H1 (cell line): ENCODE measurements around the gene ATP5ME. TPM values are rescaled to one million over a fixed set of nuclear protein-coding genes. Genes with fewer than 3 reads are reported as not detected.

ENCODE experiments used
- ATF2 ChIP-seq: IDR thresholded peaks from 2 replicates; pipeline ENCODE4 v1.6.1; 2012; ENCODE audit warnings: low read length, inconsistent platforms
- GABPA ChIP-seq: IDR thresholded peaks from 2 replicates; pipeline ENCODE4 v1.6.1; 2011; ENCODE audit warnings: mild to moderate bottlenecking, low read length, moderate library complexity, borderline replicate concordance; ENCODE audit not compliant: insufficient read depth
- polyA plus RNA-seq, 7 experiments: library from polyadenylated mRNA; depleted of rRNA in 3 of 7; stranded (reverse) in 5 of 7; unstranded in 2 of 7; fragments of >200 nt in 5 of 7; fragments of 200-250 nt in 2 of 7; gene quantifications; 1 replicate in 5 of 7; 2 replicates in 1 of 7; 4 replicates in 1 of 7; pipeline versions ENCODE4 v1.2.1 to v1.2.3, GENCODE V29; 2011 to 2013; ENCODE audit warnings: missing spikeins in 2 of 7, mixed read lengths in 2 of 7
- total RNA-seq: library from RNA; stranded (reverse); fragmentation: NEBNext Ultra II Directional; extraction: Animal tissue kit (Norgen Biotek cat#: 25700); gene quantifications from 2 replicates; pipeline ENCODE4 v1.2.1, GENCODE V29; 2021

ATP5ME gene
- total and polyA plus RNA-seq, 2 of the 8 experiments (the other 6 are each of a cell fraction or from before 2014, with no cell fraction given): 375 to 450 TPM

GRCh38 chr4:707929-708630 lies 34.0 kb upstream of the ATP5ME start (continued):
- TF ChIP-seq ATF2 (no peak), GABPA (no peak)
